Activated CD4-positive, alpha-beta T cell treated with anti-CD3 and anti-CD28 coated beads for 48 hours (primary cell): ENCODE results near the gene SCP2.
"Not testable (repeated sequence)": the region's sequence is repeated elsewhere in the genome, so short reads cannot be mapped to it uniquely, and the experiment has no call there.

ENCODE experiments used
- DNase-seq: peaks from one replicate; pipeline ENCODE4 v3.0.0-alpha.2; 2020

SCP2 gene

DNA sequence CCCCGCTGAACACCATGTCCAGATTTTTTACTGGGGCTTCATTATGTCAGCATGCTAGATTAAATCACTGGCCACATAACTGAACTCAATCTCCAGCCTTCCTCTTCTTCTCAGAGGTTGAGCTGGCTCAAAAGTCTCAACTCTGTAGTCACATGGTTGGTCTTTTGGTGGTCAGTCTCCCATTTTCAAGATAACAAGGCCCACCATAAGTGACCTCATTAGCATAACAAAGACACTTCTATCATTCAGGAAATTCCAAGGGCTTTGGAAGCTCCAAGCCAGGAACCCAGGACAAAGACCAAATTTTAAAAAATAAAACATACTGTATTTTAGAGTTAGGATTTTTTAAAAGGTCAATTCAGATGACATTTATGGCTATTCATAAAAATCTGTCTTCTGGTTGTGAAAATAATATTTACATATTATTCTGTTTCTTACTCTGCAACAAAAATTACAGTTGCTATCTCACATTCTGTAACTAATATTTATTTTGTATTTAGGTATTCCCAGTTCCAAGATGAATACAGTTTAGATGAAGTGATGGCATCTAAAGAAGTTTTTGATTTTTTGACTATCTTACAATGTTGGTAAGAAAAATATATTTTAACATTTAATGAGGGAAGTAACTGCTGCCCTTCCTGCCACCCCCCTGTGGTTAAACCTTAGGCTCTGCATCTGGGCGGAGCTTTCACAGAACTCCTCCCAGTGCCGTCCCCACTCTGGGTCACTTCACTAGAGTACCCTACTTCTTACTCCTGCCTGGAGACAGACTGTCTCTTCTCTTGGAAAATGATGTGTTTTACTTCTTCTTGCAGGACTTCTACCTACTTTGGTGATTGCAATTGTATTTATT lies 49.3 kb downstream of the SCP2 start:
- DNase-seq = no peak

DNA sequence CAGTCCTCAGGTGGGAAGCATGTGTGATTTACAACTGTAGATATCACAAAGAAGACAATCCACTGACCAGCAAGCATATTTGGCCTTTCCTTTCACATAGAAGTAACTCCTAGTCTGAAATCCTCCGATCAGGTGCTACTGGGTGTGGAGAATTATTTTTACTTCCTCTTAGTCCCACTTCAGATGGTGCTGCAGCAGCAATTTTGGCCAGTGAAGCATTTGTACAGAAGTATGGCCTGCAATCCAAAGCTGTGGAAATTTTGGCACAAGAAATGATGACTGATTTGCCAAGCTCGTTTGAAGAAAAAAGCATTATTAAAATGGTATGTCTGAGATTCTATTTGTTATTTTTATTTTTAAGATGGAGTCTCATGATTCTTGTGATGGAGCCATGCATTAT lies 51.0 kb downstream of the SCP2 start:
- DNase-seq = no peak

DNA sequence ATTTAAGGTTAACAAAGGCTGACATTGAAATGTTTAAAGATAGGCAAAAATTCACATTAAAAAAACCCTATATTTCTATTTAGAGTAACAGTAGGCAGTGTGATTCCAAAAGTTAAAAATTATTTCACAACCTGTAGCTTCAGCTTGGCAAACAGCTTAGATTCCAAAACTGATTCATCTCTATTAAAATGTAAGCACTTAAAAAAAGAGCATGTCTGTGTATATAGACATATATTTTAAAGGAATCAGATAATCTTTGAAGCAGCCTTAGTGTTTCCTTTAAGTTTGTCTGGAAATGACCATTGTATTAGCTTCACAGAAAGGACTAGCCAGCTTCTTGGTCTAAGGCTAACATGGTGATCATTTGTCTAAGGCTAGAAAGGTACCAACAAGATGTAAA lies 65.7 kb downstream of the SCP2 start:
- DNase-seq = not testable (repeated sequence)

DNA sequence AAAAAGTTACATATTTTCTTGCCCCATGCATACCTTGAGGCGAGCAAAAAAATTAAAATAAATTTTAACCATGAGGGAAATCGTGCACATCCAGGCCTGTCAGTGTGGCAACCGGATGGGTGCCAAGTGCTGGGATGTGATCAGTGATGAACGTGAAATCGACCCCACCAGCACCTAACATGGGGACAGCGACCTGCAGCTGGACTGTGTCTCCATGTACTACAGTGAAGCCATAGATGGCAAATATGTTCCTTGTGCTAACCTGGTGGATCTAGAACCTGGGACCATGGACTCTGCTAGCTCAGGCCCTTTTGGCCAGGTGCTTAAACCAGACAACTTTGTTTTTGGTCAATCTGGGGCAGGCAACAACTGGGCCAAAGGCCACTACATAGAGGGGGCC lies 67.6 kb downstream of the SCP2 start:
- DNase-seq = no peak

DNA sequence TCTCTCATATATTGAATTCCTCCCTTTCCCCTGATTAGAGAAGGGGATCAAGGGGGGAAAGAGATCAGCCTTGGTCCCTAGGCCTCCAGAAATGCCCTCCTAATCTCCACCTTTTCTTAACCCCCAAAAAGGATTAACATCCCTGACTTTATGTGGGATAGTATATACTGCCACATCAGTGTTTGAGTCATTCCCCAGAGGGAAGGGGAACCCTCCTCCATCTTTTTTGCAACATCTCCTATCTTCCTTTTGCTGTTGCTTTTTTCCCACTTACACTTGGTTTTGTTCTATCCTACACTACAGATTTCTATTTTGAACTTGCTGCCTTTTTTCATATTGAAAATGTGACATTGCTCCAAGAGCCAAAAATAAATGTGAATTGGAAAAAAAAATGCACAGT lies 69.6 kb downstream of the SCP2 start:
- no peak for DNase-seq

DNA sequence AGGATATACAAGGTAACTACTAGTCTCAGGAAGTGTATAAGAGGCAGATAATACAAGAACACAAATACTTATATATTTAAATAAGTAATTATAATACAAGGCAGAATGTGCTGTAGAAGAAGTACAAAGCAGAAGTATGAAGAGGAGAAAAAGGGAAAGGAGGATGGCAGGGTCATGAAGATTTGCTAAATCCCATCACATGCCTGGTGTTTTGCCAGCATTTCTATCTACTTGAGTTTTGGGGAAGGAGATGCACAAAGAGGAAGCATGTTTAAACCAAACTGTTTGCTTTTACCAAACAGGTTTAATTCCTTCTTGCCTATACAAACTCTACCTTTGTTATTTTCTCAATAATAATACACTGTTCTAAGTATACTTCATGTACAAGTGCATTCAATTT lies 74.1 kb downstream of the SCP2 start:
- DNase-seq = no peak

DNA sequence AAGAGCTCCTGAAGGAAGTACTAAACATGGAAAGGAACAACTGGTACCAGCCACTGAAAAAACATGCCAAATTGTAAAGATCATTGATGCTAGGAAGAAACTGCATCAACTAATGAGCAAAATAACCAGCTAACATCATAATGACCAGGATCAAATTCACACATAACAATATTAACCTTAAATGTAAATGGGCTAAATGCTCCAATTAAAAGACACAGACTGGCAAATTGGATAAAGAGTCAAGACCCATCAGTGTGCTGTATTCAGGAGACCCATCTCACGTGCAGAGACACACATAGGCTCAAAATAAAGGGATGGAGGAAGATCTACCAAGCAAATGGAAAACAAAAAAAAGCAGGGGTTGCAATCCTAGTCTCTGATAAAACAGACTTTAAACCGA lies 79.5 kb downstream of the SCP2 start:
- DNase-seq = not testable (repeated sequence)

DNA sequence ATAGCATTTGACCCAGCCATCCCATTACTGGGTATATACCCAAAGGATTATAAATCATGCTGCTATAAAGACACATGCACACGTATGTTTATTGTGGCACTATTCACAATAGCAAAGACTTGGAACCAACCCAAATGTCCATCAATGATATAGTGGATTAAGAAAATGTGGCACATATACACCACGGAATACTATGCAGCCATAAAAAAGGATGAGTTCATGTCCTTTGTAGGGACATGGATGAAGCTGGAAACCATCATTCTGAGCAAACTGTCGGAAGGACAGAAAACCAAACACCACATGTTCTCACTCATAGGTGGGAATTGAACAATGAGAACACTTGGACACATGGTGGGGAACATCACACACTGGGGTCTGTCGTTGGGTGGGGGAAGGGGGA lies 83.2 kb downstream of the SCP2 start:
- not testable (repeated sequence) for DNase-seq

DNA sequence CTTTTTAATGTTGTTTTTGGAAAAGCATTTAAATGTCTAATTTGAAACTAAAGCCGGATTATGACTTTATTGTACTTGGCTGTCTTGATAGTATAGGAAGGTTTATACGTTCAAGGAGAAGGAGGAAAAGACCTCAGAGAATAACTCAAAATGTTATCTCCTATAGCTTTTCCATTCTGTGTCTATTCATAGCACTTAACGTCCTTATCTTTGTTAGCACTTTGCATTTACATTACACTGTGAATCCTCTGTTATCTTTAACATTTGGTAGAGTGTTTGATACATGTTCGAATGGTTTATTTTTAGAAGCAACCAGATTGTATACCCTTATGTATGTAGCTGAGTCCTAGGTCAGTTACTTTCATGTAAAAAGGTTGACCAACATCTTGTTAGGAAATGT lies 84.1 kb downstream of the SCP2 start:
- DNase-seq = no peak

DNA sequence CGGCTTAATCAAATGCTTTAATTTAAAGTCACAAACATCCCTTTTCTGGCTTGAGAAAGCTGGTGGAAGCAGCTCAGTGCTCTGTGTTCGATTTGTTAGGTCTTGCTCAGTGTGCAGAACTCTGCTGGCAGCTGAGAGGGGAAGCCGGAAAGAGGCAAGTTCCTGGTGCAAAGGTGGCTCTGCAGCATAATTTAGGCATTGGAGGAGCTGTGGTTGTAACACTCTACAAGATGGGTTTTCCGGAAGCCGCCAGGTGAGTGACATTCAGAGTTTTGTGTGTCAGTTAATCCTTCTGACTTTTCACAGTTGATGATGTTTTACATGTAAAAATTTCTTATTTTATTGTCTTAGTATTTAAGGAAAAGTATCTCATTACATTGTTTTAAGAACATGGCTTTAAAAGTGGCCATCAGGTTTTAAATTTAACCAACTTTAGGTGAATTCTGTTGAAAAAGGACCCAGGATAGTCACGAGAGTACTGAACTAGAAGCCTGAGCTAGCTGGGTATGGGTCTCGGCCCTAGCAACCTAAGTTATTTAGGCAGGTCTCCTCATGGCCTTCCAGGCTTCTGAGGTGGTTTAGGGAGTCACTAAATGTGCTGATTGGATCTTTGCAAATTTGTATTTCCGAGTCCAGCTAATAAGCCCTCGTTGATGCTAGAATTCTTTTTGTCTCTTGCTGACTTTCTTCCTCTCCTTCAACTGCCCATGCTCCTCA lies 87.9 kb downstream of the SCP2 start:
- DNase-seq = peak; percentile 82

DNA sequence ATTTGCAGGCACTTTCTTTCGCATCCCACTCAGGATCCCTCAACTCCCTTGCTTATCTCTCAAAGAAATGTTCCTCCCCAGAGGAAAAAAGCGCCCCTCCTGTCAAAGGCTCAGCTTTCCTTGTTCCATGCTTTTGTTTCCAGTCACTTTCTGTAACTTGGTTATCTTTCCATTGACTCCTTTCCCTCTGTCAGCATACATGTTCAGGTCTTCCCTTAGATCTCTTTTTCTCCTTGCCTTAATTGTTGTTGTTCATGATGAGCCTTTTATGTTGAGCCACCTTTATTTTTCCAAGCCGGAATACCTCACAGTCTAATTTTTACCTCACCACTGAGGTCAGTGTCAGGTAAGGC lies 88.4 kb downstream of the SCP2 start:
- DNase-seq = no peak

DNA sequence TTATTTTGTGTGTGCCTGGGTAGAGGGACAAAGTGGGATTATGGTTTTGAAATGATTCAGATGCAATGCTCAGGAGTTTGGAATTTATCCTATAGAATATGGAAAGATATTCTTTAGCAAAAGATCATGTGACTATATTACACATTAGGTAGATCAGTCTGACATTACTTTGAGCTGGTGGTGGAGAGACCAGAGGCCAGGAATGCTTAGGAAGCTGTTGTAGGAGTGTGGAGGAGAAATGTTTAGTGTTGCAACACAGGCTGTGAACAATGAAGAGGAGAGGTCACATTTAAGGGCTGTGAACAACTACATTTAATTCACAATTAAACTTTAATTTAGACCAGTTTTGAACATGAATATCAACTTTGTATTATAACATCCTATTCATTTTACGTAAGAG lies 89.6 kb downstream of the SCP2 start:
- no peak for DNase-seq

DNA sequence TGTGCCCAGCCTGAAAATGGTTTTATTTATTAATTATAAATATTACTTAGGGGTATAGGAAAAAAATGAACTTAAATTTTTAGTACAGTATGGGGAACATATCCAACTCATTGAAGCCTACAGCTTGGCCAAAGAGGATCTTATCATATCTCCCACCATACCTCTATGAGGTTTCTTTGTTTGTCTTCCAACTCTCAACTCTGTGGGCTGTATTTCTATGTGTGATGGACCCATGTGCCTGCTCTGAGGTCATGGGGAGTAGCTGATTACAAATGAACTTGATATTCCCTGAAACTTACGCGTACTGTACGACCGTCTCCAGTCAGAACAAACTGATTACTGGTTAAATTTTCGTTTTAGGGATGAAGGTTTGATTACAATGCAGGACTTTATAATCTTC lies 93.5 kb downstream of the SCP2 start:
- DNase-seq = no peak

DNA sequence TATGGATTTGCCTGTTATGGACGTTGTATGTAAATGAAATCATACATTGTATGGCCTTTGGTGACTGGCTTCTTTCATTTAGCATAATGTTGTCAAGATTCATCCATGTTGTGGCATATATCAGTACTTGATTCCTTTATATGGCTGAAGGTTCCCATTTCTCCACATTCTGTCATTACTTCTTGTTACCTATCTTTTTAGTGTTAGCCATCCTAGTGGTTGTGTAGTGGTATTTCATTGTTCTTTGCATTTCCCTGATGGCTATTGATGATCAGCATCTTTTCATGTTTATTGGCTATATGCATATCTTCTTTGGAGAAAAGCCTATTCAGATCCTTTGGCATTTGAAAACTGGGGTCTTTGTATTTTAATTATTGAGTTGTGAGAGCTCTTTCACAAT lies 95.1 kb downstream of the SCP2 start:
- DNase-seq = no peak

DNA sequence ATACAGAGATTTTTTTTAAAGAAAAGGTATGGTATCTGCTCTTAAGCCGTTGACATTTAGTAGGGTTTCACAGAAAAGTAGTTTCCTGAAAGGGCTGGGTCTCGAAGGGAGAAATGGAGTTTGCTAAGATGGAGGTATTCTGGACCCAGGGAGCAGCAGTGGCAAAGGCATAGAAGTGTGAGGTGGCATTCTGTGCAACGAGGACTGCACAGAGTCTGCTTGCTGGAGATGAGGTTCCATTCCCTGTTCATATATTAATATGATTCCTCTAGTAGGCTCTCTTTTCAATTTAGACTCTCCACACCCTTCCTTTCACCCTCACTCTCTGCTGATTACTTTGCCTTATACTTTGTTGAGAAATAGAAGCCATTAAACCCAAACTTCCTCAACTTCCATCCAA lies 96.5 kb downstream of the SCP2 start:
- no peak for DNase-seq

DNA sequence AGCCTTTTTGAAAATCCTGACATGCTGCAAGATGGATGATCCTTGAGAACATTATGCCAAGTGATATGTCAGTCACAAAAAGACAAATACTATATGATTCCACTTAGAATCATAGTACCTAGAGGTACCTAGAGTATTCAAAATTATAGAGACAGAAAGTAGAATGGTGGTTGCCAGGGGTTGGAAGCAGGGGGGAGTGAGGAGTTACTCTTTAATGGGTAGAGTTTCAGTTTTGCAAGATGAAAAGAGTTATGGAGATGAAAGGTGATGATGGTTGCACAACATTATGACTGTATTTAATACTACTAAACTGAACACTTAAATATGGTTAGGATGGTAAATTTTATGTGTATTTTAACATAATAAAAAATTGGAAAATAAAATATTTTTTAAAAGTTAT lies 97.0 kb downstream of the SCP2 start:
- no peak for DNase-seq

DNA sequence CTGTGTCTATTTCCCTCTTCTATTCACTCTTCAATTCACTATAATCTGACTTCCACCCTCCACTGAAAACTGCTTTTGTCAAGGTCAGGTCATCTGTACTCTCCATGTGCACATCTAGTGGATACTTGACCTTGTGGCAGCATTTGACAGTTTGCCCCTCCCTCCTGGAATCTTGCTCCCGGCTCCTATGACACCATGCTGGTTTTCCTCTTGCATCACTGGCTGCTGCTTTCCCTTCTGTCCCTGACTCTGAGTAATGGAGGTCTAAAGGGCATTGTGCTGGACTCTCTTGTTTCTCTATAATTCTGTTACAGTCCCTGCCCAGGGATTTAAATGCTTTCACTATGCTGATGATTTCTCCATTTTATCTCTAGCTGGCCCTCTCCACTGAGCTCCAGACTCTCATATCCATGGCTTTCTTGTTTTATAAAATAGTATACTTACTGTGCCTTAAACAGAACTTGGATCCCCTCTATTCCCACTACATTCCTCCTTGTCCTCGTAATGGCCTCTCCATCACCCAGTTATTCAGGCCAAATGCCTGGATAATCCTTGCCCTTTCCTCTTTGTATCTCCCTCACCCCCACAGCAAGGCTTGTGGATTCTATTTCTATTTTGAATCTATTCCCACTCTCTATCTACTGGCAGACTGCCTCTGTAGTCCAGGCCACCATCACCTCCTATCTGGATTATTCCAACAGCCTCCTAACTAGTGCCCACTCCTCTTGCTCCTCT lies 98.1 kb downstream of the SCP2 start:
- DNase-seq = no peak

DNA sequence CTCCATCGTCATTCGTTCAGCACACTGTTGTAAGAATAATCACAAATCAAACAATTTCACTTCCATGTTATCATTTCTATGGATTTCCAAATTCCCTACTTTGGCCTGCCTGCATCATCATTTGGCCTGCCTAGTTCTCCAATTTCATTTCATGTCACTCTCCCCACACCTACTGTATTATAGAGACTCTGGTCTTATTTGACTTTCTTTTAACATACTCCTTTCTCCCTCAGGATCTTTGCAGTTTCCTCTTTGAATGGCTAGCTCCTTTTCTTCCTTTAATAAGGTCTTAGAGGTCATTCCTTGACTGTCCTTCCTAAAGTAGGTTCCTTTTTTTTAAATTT lies 98.7 kb downstream of the SCP2 start:
- no peak for DNase-seq

DNA sequence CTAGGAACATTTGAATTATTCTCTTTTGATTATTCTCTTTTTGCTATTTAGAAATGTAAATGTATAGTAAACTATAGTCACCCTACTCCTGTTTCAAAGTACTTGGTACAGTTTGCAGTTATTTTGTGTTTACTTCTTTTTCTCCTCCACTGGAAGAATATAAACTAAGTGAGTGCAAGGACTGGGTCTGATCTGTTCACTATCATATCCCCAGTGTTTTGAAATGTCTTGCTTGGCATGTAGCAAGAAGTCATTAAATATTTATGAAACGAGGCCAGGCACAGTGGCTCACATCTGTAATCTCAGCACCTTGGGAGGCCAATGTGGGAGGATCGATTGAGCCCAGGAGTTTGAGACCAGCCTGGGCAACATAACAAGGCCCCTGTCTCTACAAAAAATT lies 99.2 kb downstream of the SCP2 start:
- DNase-seq = no peak

DNA sequence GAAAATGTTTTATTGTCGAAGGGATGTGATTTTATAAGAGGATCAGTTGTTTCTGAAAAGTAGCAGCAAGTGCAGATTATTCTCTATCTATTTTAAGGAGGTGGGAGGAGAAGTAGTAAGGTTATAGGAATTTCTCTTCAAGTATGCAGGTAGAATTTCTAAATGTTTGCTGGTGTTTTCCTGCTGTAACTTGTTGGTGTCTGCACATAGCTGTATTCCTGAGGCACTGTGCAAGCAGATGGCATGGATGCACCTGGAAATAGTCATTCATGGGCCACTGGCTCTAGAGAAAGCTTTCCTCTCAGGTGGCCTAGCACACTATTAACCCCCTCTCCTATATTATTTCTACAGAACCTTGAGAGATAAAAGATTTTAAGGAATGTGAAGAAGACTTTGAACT lies 104.7 kb downstream of the SCP2 start:
- DNase-seq = no peak

DNA sequence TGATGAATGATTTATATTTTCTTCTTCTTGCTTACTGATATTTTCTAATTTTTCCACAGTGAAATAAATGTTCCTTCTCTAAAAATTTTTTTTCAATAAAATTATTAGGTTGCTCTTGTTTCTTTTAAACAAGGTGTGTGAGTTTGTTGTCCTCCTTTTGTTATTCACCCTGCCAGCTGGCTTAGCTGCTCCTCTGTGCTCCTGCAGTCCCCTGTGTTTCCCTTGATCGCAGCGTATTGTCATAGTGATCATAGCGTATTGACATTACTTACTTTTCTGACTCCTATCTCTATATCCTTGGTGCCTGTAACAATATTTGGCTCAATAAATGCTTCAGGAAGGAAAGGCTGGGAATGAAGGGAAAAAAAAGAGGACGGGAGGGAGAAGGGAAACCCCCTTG lies 110.1 kb downstream of the SCP2 start:
- DNase-seq = no peak

DNA sequence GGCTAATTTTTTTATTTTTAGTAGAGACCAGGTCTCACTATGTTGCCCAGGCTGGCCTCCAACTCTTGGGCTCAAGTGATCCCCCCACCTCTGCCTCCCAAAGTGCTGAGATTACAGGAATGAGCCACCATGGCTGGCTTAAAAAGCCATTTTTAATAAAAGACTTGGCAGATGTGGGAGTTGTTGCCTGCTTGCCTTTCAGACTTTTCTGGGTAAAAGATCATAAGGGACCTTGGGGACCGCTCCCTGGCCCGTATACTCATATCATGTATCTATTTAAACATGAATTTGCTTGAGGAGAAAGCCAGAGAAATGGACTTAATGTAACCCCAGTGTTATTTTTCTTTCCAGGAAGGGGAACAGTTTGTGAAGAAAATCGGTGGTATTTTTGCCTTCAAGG lies 111.5 kb downstream of the SCP2 start:
- DNase-seq = no peak

DNA sequence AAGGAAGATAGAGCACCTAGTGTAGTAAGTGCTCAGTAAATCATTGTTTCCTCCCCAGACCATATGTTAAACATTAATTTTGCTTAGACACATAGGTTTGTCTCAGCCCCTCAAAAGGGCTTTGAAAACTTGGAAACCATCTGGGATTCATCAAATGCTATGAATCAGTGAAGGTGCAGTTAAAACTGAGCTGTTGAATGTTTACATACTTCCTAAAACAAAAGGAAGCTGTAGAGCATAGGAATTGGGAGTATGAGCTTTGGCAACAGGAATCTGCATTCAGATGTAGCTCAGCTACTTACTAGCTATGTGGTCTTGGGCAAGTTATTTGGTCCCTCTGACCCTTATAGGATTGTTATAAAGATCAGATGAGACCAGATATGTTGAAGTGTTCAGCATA lies 116.2 kb downstream of the SCP2 start:
- DNase-seq = no peak

DNA sequence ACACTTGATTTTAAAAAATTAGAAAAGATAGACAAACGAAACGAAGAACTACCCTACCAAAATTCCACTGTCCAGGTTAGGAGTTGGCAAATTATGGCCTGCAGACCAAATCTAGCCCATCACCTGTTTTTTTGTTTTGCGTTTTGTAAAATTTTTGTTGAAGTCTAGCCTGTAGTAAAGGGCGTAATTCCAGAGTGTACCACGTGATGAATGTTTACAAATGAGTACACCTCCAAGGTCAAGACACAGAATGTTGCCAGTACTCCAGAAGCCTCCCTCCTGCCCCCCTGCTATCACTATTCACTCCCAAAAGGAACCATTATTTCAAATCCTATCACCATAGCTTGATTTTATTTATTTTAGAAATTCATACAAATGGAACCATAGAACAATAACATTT lies 117.8 kb downstream of the SCP2 start:
- no peak for DNase-seq
